HG03342 (cell line): ENCODE results near the gene PARP14.

Source experiments
- ATAC-seq: cut with Tn5 transposase; IDR thresholded peaks from one replicate; pipeline ENCODE4 v1.9.1; 2021; ENCODE audit warnings: mild to moderate bottlenecking, moderate library complexity; ENCODE audit not compliant: unreplicated experiment

PARP14 gene

GRCh38 chr3:122760453-122761271 is 80.0 kb downstream of the PARP14 start:
- no peak for ATAC-seq

- ATAC-seq = no peak
Observed at GRCh38 chr3:122766430-122766829, 85.8 kb downstream of the PARP14 start.

GRCh38 chr3:122767540-122768372 is 87.1 kb downstream of the PARP14 start:
- ATAC-seq = no peak

DNA sequence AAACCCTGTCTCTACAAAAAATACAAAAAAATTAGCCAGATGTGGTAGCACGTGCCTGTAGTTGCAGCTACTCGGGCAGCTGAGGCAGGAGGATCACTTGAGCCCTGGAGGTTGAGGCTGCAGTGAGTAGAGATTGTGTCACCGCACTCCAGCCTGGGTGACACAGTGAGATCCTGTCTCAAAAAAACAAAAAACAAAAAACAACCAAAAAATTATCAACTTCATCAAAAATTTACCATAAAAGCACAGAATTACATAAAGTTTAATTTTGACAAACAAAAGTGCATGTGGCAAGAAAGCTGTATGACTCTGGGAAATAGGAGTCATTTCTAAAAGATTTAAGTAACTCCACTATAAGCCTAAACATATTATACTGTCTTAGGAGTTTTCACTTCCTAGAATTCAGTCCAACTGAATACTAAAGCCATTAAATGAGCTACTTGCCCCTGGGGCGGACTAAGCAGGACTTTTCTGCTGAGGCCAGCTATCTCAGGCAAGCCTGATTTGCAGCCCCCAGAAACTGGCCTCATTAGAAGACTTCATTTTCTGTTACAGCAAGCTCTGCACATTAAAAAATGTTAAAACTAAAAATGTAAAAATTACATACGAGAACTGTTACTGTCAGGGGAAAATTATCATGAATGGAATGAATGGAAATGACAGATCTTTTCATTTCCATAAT is 90.0 kb downstream of the PARP14 start:
- ATAC-seq = no peak

DNA sequence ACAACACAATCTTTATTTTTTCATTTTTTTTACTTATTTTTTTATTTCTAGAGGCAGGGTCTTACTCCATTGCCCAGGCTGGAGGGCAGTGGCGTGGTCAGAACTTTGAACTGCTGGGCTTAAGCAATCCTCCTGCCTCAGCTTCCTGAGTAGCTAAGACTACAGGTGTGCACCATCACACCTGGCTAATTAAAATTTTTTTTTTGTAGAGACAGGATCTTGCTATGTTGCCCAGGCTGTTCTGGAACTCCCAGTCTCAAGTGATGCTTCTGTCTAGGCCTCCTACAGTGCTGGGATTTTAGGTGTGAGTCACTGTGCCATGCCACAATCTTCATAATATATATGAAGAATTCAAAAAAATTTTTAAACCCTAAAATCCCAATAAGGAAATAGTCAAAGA is 92.2 kb downstream of the PARP14 start:
- ATAC-seq = no peak

DNA sequence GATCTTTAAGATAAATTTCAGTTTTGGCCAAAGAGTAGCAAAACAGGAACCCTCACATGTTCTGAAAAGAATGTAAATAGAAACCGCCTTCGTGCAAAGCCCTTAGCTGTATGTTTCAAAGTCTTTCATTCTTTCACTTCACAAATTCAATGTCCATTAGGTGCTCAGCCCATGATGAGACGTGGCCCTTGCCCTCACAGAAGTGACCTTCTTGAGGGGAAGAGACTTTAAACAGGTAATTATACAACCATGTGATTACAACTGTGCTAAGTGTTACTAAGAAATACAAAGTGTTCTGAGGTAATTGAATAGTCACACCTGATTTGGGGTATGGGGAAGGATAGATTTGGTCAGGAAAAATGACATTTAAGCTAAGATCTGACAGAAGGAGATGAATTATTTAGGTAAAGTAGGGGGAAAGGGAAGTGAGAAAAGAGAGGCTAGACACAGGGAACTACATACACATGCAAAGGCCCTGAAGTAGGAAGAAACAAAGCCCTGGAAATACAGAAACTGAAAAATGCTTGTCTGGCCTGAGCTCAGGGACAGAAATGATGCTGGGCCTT is 93.4 kb downstream of the PARP14 start:
- peak; percentile 61 for ATAC-seq

DNA sequence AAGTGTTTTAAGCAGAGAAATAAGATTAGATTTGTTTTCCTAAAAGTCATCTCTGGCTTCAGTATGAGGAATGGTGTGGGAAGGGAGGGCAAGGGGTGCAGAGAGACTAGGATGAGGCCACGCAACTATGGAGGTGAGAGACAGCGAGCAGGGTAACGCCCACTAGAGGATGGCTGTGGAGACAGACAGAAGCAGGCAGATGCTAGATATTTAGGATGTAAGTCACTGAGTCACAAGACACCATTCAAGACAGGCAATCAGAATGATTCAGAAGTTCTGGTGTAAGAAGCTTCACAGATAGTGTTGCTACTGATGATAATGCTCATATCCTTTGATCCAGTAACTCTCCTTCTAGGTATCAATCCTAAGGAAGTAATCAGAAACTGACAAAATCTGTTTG is 93.9 kb downstream of the PARP14 start:
- no peak for ATAC-seq

GRCh38 chr3:122776675-122777468 is 96.2 kb downstream of the PARP14 start:
- ATAC-seq = no peak

GRCh38 chr3:122777563-122777962 is 96.9 kb downstream of the PARP14 start:
- ATAC-seq = no peak
